A549 (cell line): ENCODE data around the gene MAD1L1.
"Not testable (repeated sequence)": the region's sequence is repeated elsewhere in the genome, so short reads cannot be mapped to it uniquely, and the experiment has no call there.

ENCODE experiments used
- BHLHE40 ChIP-seq: IDR thresholded peaks from 2 replicates; pipeline ENCODE4 v1.6.1; 2012; ENCODE audit warnings: low read depth, low read length, inconsistent platforms
- CTCF ChIP-seq: fragments of >200 bp; sonication (Bioruptor Twin); formaldehyde crosslinking; IDR thresholded peaks from 3 replicates; pipeline ENCODE4 v1.5.1; 2016
- ELK1 ChIP-seq: fragments of 150-350 bp; IDR thresholded peaks from 2 replicates; pipeline ENCODE4 v1.6.1; 2014; ENCODE audit warnings: low read depth, mild to moderate bottlenecking, low read length
- EP300 ChIP-seq, 2 experiments: fragments of >200 bp; sonication (Bioruptor Twin); formaldehyde crosslinking; IDR thresholded peaks; 2 replicates in 1 of 2; 3 replicates in 1 of 2; pipeline ENCODE4 v1.6.1; 2016 to 2017
- HOXA7 ChIP-seq: fragments of 250-450 bp; sonication (Bioruptor Pico); IDR thresholded peaks from 2 replicates; pipeline ENCODE4 v1.5.0; 2020; ENCODE audit warnings: mild to moderate bottlenecking, moderate library complexity
- KDM5A ChIP-seq: fragments of 200-600 bp; sonication (generic); IDR thresholded peaks from 2 replicates; pipeline ENCODE4 v1.6.1; 2016; ENCODE audit warnings: antibody characterized with exemption, mild to moderate bottlenecking
- MAFK ChIP-seq: fragments of 450-650 bp; IDR thresholded peaks from 2 replicates; pipeline ENCODE4 v1.6.1; 2014; ENCODE audit not compliant: partially characterized antibody
- POLR2A ChIP-seq: IDR thresholded peaks from 2 replicates; pipeline ENCODE4 v1.6.1; 2012; ENCODE audit warnings: mild to moderate bottlenecking, low read length
- RAD21 ChIP-seq, 2 experiments: fragments of >200 bp in 1 of 2; sonication (Bioruptor Twin) in 1 of 2; formaldehyde crosslinking in 1 of 2; IDR thresholded peaks in 1 of 2; conservative IDR thresholded peaks in 1 of 2; 2 replicates in 1 of 2; 3 replicates in 1 of 2; pipeline ENCODE4 v1.6.1; 2012 to 2018; ENCODE audit warnings: inconsistent platforms in 1 of 2
- RARB ChIP-seq: fragments of 250-450 bp; sonication (Bioruptor Pico); IDR thresholded peaks from 2 replicates; pipeline ENCODE4 v1.8.0; 2021; ENCODE audit warnings: mild to moderate bottlenecking, moderate library complexity
- ZC3H11A ChIP-seq: fragments of 450-650 bp; IDR thresholded peaks from 2 replicates; pipeline ENCODE4 v1.6.1; 2014; ENCODE audit warnings: antibody characterized with exemption, mild to moderate bottlenecking

- not testable (repeated sequence) for TF ChIP-seq CTCF; RAD21 (conservative IDR thresholded peaks at IDR 0.05 in 1 of 2, IDR thresholded peaks at IDR 0.05 in 1 of 2); POLR2A; HOXA7; MAFK; RARB (CRISPR knock-in tag); BHLHE40; ELK1; EP300 (IDR thresholded peaks at IDR 0.05); ZC3H11A; KDM5A
Measured at GRCh38 chr7:1841286-1842021, 391.3 kb downstream of the MAD1L1 start.
